SK-N-SH (cell line): ENCODE results near the gene DRD2. TPM values are rescaled to one million over a fixed set of nuclear protein-coding genes. Genes with fewer than 3 reads are reported as not detected.

Source experiments
- CTCF ChIA-PET: fragments of 300-600, 350-600 bp; formaldehyde crosslinking; extraction: SDS; loops from one replicate; lab custom pipeline; 2021; lab: Yijun Ruan, JAX
- POLR2A ChIA-PET: fragments of 350-600 bp; sonication (Branson Sonifier 250); formaldehyde crosslinking; extraction: SDS; loops from one replicate; lab custom pipeline; 2020; ENCODE audit warnings: antibody characterized with exemption, inconsistent platforms; lab: Yijun Ruan, JAX
- DNase-seq: peaks from one replicate; pipeline ENCODE4 v3.0.0; 2012
- H2AFZ ChIP-seq: fragments of 200-600 bp; sonication (generic); 2 replicates; pipeline ENCODE4 v1.8.1; 2016; ENCODE audit warnings: antibody characterized with exemption, mild to moderate bottlenecking, low read depth
- H3F3A ChIP-seq: fragments of 200-600 bp; sonication (generic); replicated peaks from 2 replicates; pipeline ENCODE3; 2016; ENCODE audit warnings: antibody characterized with exemption, mild to moderate bottlenecking; ENCODE audit not compliant: insufficient read depth
- H3K27ac ChIP-seq, 2 experiments: fragments of 200-500 bp in 1 of 2; fragments of 200-600 bp in 1 of 2; sonication (Bioruptor generic) in 1 of 2; sonication (generic), shearing (Covaris generic) in 1 of 2; 2 replicates each; pipeline versions ENCODE4 v1.5.1 to v1.6.1; 2014 to 2016; ENCODE audit warnings: low read depth in 2 of 2, inconsistent platforms in 1 of 2, low read length in 1 of 2, mild to moderate bottlenecking in 1 of 2, mixed read lengths in 1 of 2
- H3K27me3 ChIP-seq: fragments of 200-600 bp; sonication (generic), shearing (Covaris generic); 2 replicates; pipeline ENCODE4 v1.6.1; 2016; ENCODE audit warnings: mixed run types; ENCODE audit not compliant: insufficient read depth
- H3K36me3 ChIP-seq, 2 experiments: fragments of 200-500 bp in 1 of 2; fragments of 200-600 bp in 1 of 2; sonication (Bioruptor generic) in 1 of 2; sonication (generic) in 1 of 2; replicated peaks in 1 of 2; 2 replicates each; pipeline versions ENCODE3 to v1.5.1; 2014 to 2016; ENCODE audit warnings: low read length in 1 of 2, mild to moderate bottlenecking in 1 of 2; ENCODE audit not compliant: insufficient read depth in 2 of 2, control insufficient read depth in 1 of 2
- H3K4me1 ChIP-seq, 2 experiments: fragments of 200-500 bp in 1 of 2; fragments of 200-600 bp in 1 of 2; sonication (Bioruptor generic) in 1 of 2; sonication (generic), shearing (Covaris generic) in 1 of 2; 2 replicates each; pipeline versions ENCODE4 v1.5.1 to v1.6.1; 2014 to 2016; ENCODE audit warnings: low read depth in 1 of 2, low read length in 1 of 2, mixed run types in 1 of 2; ENCODE audit not compliant: insufficient read depth in 2 of 2, control insufficient read depth in 1 of 2
- H3K4me2 ChIP-seq: fragments of 200-600 bp; sonication (generic), shearing (Covaris generic); 2 replicates; pipeline ENCODE4 v1.6.1; 2017; ENCODE audit warnings: mixed run types
- H3K4me3 ChIP-seq, 2 experiments: fragments of 200-500 bp in 1 of 2; fragments of 200-600 bp in 1 of 2; sonication (Bioruptor generic) in 1 of 2; sonication (generic), shearing (Covaris generic) in 1 of 2; 2 replicates each; pipeline versions ENCODE4 v1.5.1 to v1.8.1; 2014 to 2016; ENCODE audit warnings: low read depth in 2 of 2, inconsistent platforms in 1 of 2, low read length in 1 of 2, mild to moderate bottlenecking in 1 of 2, mixed read lengths in 1 of 2, moderate library complexity in 1 of 2
- H3K79me2 ChIP-seq: fragments of 200-600 bp; sonication (generic); 2 replicates; pipeline ENCODE4 v1.8.1; 2017; ENCODE audit warnings: mild to moderate bottlenecking; ENCODE audit not compliant: insufficient read depth
- H3K9ac ChIP-seq: fragments of 200-600 bp; sonication (generic); 2 replicates; pipeline ENCODE4 v1.6.1; 2017; ENCODE audit warnings: mixed run types
- H3K9me2 ChIP-seq: fragments of 200-600 bp; sonication (generic); 2 replicates; pipeline ENCODE4 v1.6.1; 2017; ENCODE audit warnings: mixed run types
- H3K9me3 ChIP-seq: fragments of 200-600 bp; sonication (generic); 2 replicates; pipeline ENCODE4 v1.6.1; 2017; ENCODE audit warnings: mixed run types, mild to moderate bottlenecking, moderate library complexity
- H4K20me1 ChIP-seq: fragments of 200-600 bp; sonication (generic); 2 replicates; pipeline ENCODE4 v1.6.1; 2017; ENCODE audit warnings: mild to moderate bottlenecking, mixed run types; ENCODE audit not compliant: insufficient read depth
- CHD2 ChIP-seq: fragments of 150-350 bp; IDR thresholded peaks from 2 replicates; pipeline ENCODE4 v1.6.1; 2018; ENCODE audit warnings: low read length; ENCODE audit not compliant: partially characterized antibody
- EP300 ChIP-seq, 2 experiments: IDR thresholded peaks; 2 replicates each; pipeline versions ENCODE4 v1.4.0 to v1.6.1; 2012; ENCODE audit warnings: borderline replicate concordance in 1 of 2, low read depth in 1 of 2, low read length in 1 of 2
- EZH2phosphoT487 ChIP-seq: fragments of 200-600 bp; sonication (generic); IDR thresholded peaks from 2 replicates; pipeline ENCODE4 v1.6.1; 2017; ENCODE audit warnings: low read depth, mixed run types, mild to moderate bottlenecking, antibody characterized with exemption, moderate library complexity, borderline replicate concordance
- GABPA ChIP-seq: IDR thresholded peaks from 2 replicates; pipeline ENCODE4 v1.4.0; 2012; ENCODE audit warnings: low read depth, mild to moderate bottlenecking
- IRF3 ChIP-seq: fragments of 150-350 bp; IDR thresholded peaks from 2 replicates; pipeline ENCODE4 v1.6.1; 2016; ENCODE audit warnings: mild to moderate bottlenecking, low read depth, low read length
- JUND ChIP-seq: IDR thresholded peaks from 2 replicates; pipeline ENCODE4 v1.4.0; 2012
- MAX ChIP-seq: IDR thresholded peaks from 2 replicates; pipeline ENCODE4 v1.4.0; 2012; ENCODE audit warnings: low read depth
- MXI1 ChIP-seq: IDR thresholded peaks from 2 replicates; pipeline ENCODE4 v1.6.1; 2012; ENCODE audit warnings: mild to moderate bottlenecking, low read depth, low read length, improper control_type of control experiment
- RCOR1 ChIP-seq: fragments of 150-350 bp; IDR thresholded peaks from 2 replicates; pipeline ENCODE4 v1.6.1; 2017; ENCODE audit warnings: antibody characterized with exemption, low read length
- TAF1 ChIP-seq: IDR thresholded peaks from 2 replicates; pipeline ENCODE4 v1.6.1; 2012; ENCODE audit warnings: low read depth, mild to moderate bottlenecking, low read length, moderate library complexity, borderline replicate concordance
- TCF12 ChIP-seq: IDR thresholded peaks from 2 replicates; pipeline ENCODE4 v1.4.0; 2012
- TEAD4 ChIP-seq: IDR thresholded peaks from 2 replicates; pipeline ENCODE4 v1.4.0; 2012; ENCODE audit warnings: mild to moderate bottlenecking, borderline replicate concordance; ENCODE audit not compliant: insufficient read depth
- USF2 ChIP-seq: fragments of 150-350 bp; IDR thresholded peaks from 2 replicates; pipeline ENCODE4 v1.6.1; 2017; ENCODE audit warnings: antibody characterized with exemption, low read length, low read depth, borderline replicate concordance
- YY1 ChIP-seq: IDR thresholded peaks from 2 replicates; pipeline ENCODE4 v1.4.0; 2012; ENCODE audit warnings: low read depth, mild to moderate bottlenecking
- ZBTB33 ChIP-seq: IDR thresholded peaks from 2 replicates; pipeline ENCODE4 v1.4.0; 2012; ENCODE audit warnings: low read depth, borderline replicate concordance
- WGBS: methylation state at CpG from one replicate; pipeline ENCODE4 v1.1.6; 2017; ENCODE audit warnings: low lambda C conversion rate; 5-methylcytosine and 5-hydroxymethylcytosine counted together
- polyA plus RNA-seq, 3 experiments: library from polyadenylated mRNA; depleted of rRNA; stranded (reverse); fragments of >200 nt; gene quantifications; 2 replicates each; pipeline ENCODE4 v1.2.3, GENCODE V29; 2012

DRD2 gene
- polyA plus RNA-seq, 1 of the 3 experiments (the other 2 are of a cell fraction), result 0.10 TPM

- H3K36me3 ChIP-seq, result no peaks in the 10 kb centered on the region
- no peak overlapping the region for H3K27ac ChIP-seq
- no peak overlapping the region for H3K4me3 ChIP-seq
- H3K9me2 ChIP-seq, result no peaks in the 10 kb centered on the region
- no peaks in the 10 kb centered on the region for H4K20me1 ChIP-seq
- CTCF ChIA-PET, result interaction anchor here (1.4 kb wide), 1 partner anchor 19 kb away, joined by 3 read pairs; no protein-coding TSS in a partner anchor
- no peak overlapping the region for H3K9ac ChIP-seq
- no peaks in the 10 kb centered on the region for H3K9me3 ChIP-seq
- TF ChIP-seq ZBTB33 (no peak), RCOR1 (no peak), GABPA (no peak), EZH2phosphoT487 (no peak), CHD2 (no peak), TAF1 (no peak), JUND (no peak), USF2 (no peak), MAX (no peak), YY1 (no peak), MXI1 (no peak), TEAD4 (no peak), TCF12 (no peak), EP300 (IDR thresholded peaks at IDR 0.05; ENCODE audit: borderline replicate concordance in 1 of 2, low read depth in 1 of 2, low read length in 1 of 2) (no peak), IRF3 (no peak)
- DNase-seq, result no peak
- no peaks in the 10 kb centered on the region for H3K27me3 ChIP-seq
- WGBS, result 31% methylated on average over 2 of the region's 2 CpGs
- no peak overlapping the region for H3K4me2 ChIP-seq
- POLR2A ChIA-PET, result no interaction called here
- no peaks in the 10 kb centered on the region for H3F3A ChIP-seq
- no peak overlapping the region for H2AFZ ChIP-seq
- H3K79me2 ChIP-seq, result no peaks in the 10 kb centered on the region
- no peaks in the 10 kb centered on the region for H3K4me1 ChIP-seq
Observed at GRCh38 chr11:113417428-113417827, 57.8 kb downstream of the DRD2 start.
